ENCODE measurements around the gene BPI. TPM values are rescaled to one million over a fixed set of nuclear protein-coding genes. Genes with fewer than 3 reads are reported as not detected.
"Not testable (repeated sequence)": the region's sequence is repeated elsewhere in the genome, so short reads cannot be mapped to it uniquely, and the experiment has no call there.

BPI gene
- total and polyA plus RNA-seq, 9 donors = 0.40 to 2.7 (median 0.86) TPM

GRCh38 chr20:38311491-38311890 is 7.5 kb downstream of the BPI start:
- Histone ChIP-seq H3K9me3 (replicated peaks; ENCODE audit: control insufficient read depth, low read depth, low read length) (peaks cover 2% of the 10 kb centered on the region), H3K36me3 (ENCODE audit: control insufficient read depth, insufficient read depth, low read length) (no peaks in the 10 kb centered on the region), H3K4me3 (ENCODE audit: low read length) (no peak overlapping the region), H3K27me3 (ENCODE audit: control insufficient read depth, insufficient read depth, low read length) (peaks cover 8% of the 10 kb centered on the region), H3K4me1 (ENCODE audit: control insufficient read depth, insufficient read depth, low read length) (no peaks in the 10 kb centered on the region), H3K27ac (ENCODE audit: low read length) (no peak overlapping the region)
- peak; percentile 56 for DNase-seq
- WGBS (ENCODE audit: insufficient coverage) = 27% methylated on average over 3 of the region's 3 CpGs

GRCh38 chr20:38313676-38314075 is 9.7 kb downstream of the BPI start:
- no peak overlapping the region for H3K4me3 ChIP-seq (ENCODE audit: low read length)
- 95% methylated on average over 2 of the region's 2 CpGs for WGBS (ENCODE audit: insufficient coverage)

GRCh38 chr20:38314350-38314749 is 10.4 kb downstream of the BPI start:
- not testable (repeated sequence) for H3K9me3 ChIP-seq (replicated peaks; ENCODE audit: control insufficient read depth, low read depth, low read length); H3K27ac ChIP-seq (ENCODE audit: low read length); H3K36me3 ChIP-seq (ENCODE audit: control insufficient read depth, insufficient read depth, low read length); H3K4me1 ChIP-seq (ENCODE audit: control insufficient read depth, insufficient read depth, low read length); H3K4me3 ChIP-seq (ENCODE audit: low read length); DNase-seq
- WGBS (ENCODE audit: insufficient coverage) = 94% methylated on average over 1 of the region's 1 CpG
- H3K27me3 ChIP-seq (ENCODE audit: control insufficient read depth, insufficient read depth, low read length) = peaks cover 10% of the 10 kb centered on the region

More at GRCh38 chr20:38313676-38314075, 9.7 kb downstream of the BPI start:
- Histone ChIP-seq H3K36me3 (ENCODE audit: control insufficient read depth, insufficient read depth, low read length) (no peaks in the 10 kb centered on the region), H3K27me3 (ENCODE audit: control insufficient read depth, insufficient read depth, low read length) (peaks cover 8% of the 10 kb centered on the region), H3K4me1 (ENCODE audit: control insufficient read depth, insufficient read depth, low read length) (no peaks in the 10 kb centered on the region), H3K9me3 (replicated peaks; ENCODE audit: control insufficient read depth, low read depth, low read length) (peaks cover 2% of the 10 kb centered on the region), H3K27ac (ENCODE audit: low read length) (no peak overlapping the region)
- no peak for DNase-seq

- Histone ChIP-seq H3K27ac (ENCODE audit: low read length) (no peak overlapping the region), H3K36me3 (ENCODE audit: control insufficient read depth, insufficient read depth, low read length) (no peaks in the 10 kb centered on the region), H3K9me3 (replicated peaks; ENCODE audit: control insufficient read depth, low read depth, low read length) (no peaks in the 10 kb centered on the region), H3K4me3 (ENCODE audit: low read length) (no peak overlapping the region), H3K27me3 (ENCODE audit: control insufficient read depth, insufficient read depth, low read length) (peaks cover 12% of the 10 kb centered on the region), H3K4me1 (ENCODE audit: control insufficient read depth, insufficient read depth, low read length) (no peaks in the 10 kb centered on the region)
- WGBS (ENCODE audit: insufficient coverage) = 34% methylated on average over 2 of the region's 5 CpGs
- DNase-seq = peak; percentile 43
Observed at GRCh38 chr20:38315290-38315966, 11.5 kb downstream of the BPI start.

- H3K27ac ChIP-seq (ENCODE audit: low read length) = no peak overlapping the region
- no peak for DNase-seq
- 86% methylated on average over 3 of the region's 4 CpGs for WGBS (ENCODE audit: insufficient coverage)
- no peaks in the 10 kb centered on the region for H3K4me1 ChIP-seq (ENCODE audit: control insufficient read depth, insufficient read depth, low read length)
- H3K9me3 ChIP-seq (replicated peaks; ENCODE audit: control insufficient read depth, low read depth, low read length) = no peaks in the 10 kb centered on the region
- peaks cover 11% of the 10 kb centered on the region for H3K27me3 ChIP-seq (ENCODE audit: control insufficient read depth, insufficient read depth, low read length)
- no peak overlapping the region for H3K4me3 ChIP-seq (ENCODE audit: low read length)
- H3K36me3 ChIP-seq (ENCODE audit: control insufficient read depth, insufficient read depth, low read length) = no peaks in the 10 kb centered on the region
Observed at GRCh38 chr20:38316341-38316740, 12.4 kb downstream of the BPI start.

- Histone ChIP-seq H3K27me3 (ENCODE audit: control insufficient read depth, insufficient read depth, low read length) (peaks cover 8% of the 10 kb centered on the region), H3K4me3 (ENCODE audit: low read length) (no peak overlapping the region), H3K4me1 (ENCODE audit: control insufficient read depth, insufficient read depth, low read length) (no peaks in the 10 kb centered on the region), H3K36me3 (ENCODE audit: control insufficient read depth, insufficient read depth, low read length) (no peaks in the 10 kb centered on the region), H3K27ac (ENCODE audit: low read length) (no peak overlapping the region), H3K9me3 (replicated peaks; ENCODE audit: control insufficient read depth, low read depth, low read length) (no peaks in the 10 kb centered on the region)
- no peak for DNase-seq
- WGBS (ENCODE audit: insufficient coverage) = 78% methylated on average over 1 of the region's 3 CpGs
Observed at GRCh38 chr20:38317422-38317821, 13.5 kb downstream of the BPI start.

GRCh38 chr20:38320221-38320620 is 16.3 kb downstream of the BPI start:
- WGBS (ENCODE audit: insufficient coverage) = 45% methylated on average over 4 of the region's 6 CpGs
- no peak for DNase-seq
- peaks cover 8% of the 10 kb centered on the region for H3K27me3 ChIP-seq (ENCODE audit: control insufficient read depth, insufficient read depth, low read length)

GRCh38 chr20:38321959-38322598 is 18.1 kb downstream of the BPI start:
- H3K4me1 ChIP-seq (ENCODE audit: control insufficient read depth, insufficient read depth, low read length) = no peaks in the 10 kb centered on the region
- H3K9me3 ChIP-seq (replicated peaks; ENCODE audit: control insufficient read depth, low read depth, low read length) = no peaks in the 10 kb centered on the region
- 22% methylated on average over 1 of the region's 5 CpGs for WGBS (ENCODE audit: insufficient coverage)
- H3K36me3 ChIP-seq (ENCODE audit: control insufficient read depth, insufficient read depth, low read length) = no peaks in the 10 kb centered on the region
- peak; percentile 86 for DNase-seq
- H3K27me3 ChIP-seq (ENCODE audit: control insufficient read depth, insufficient read depth, low read length) = peaks cover 6% of the 10 kb centered on the region
- H3K27ac ChIP-seq (ENCODE audit: low read length) = no peak overlapping the region
- no peak overlapping the region for H3K4me3 ChIP-seq (ENCODE audit: low read length)

More at GRCh38 chr20:38320221-38320620, 16.3 kb downstream of the BPI start:
- Histone ChIP-seq H3K9me3 (replicated peaks; ENCODE audit: control insufficient read depth, low read depth, low read length) (no peaks in the 10 kb centered on the region), H3K36me3 (ENCODE audit: control insufficient read depth, insufficient read depth, low read length) (no peaks in the 10 kb centered on the region), H3K27ac (ENCODE audit: low read length) (no peak overlapping the region), H3K4me3 (ENCODE audit: low read length) (no peak overlapping the region), H3K4me1 (ENCODE audit: control insufficient read depth, insufficient read depth, low read length) (no peaks in the 10 kb centered on the region)

- 84% methylated on average over 2 of the region's 3 CpGs for WGBS (ENCODE audit: insufficient coverage)
- H3K4me3 ChIP-seq (ENCODE audit: low read length) = no peak overlapping the region
- H3K36me3 ChIP-seq (ENCODE audit: control insufficient read depth, insufficient read depth, low read length) = no peaks in the 10 kb centered on the region
- no peaks in the 10 kb centered on the region for H3K9me3 ChIP-seq (replicated peaks; ENCODE audit: control insufficient read depth, low read depth, low read length)
- peaks cover 6% of the 10 kb centered on the region for H3K27me3 ChIP-seq (ENCODE audit: control insufficient read depth, insufficient read depth, low read length)
- no peaks in the 10 kb centered on the region for H3K4me1 ChIP-seq (ENCODE audit: control insufficient read depth, insufficient read depth, low read length)
- H3K27ac ChIP-seq (ENCODE audit: low read length) = no peak overlapping the region
- DNase-seq = no peak
Observed at GRCh38 chr20:38324159-38324558, 20.2 kb downstream of the BPI start.

- Histone ChIP-seq H3K27ac (ENCODE audit: low read length) (no peak overlapping the region), H3K4me1 (ENCODE audit: control insufficient read depth, insufficient read depth, low read length) (no peaks in the 10 kb centered on the region), H3K36me3 (ENCODE audit: control insufficient read depth, insufficient read depth, low read length) (no peaks in the 10 kb centered on the region), H3K4me3 (ENCODE audit: low read length) (no peak overlapping the region), H3K9me3 (replicated peaks; ENCODE audit: control insufficient read depth, low read depth, low read length) (no peaks in the 10 kb centered on the region), H3K27me3 (ENCODE audit: control insufficient read depth, insufficient read depth, low read length) (peaks cover under 1% of the 10 kb centered on the region)
- no peak for DNase-seq
- WGBS (ENCODE audit: insufficient coverage) = no CpG with 5 or more reads among the region's 3 CpGs
Observed at GRCh38 chr20:38325167-38325566, 21.2 kb downstream of the BPI start.

Measured in muscle of leg (tissue), 11 donors.